ENCODE data around the gene TMEM235. TPM values are rescaled to one million over a fixed set of nuclear protein-coding genes. Genes with fewer than 3 reads are reported as not detected.
A peak's percentile ranks its signal among the peaks of the same experiment; 100 is the strongest.

The TMEM235 gene
- not detected in 2 replicates for total RNA-seq (2014; rRNA removed; shearing (Covaris generic))
- not detected in 2 replicates for polyA plus RNA-seq (2016; fragmentation: Nextera tagmentation; extraction: Ambion mirVana)
- long read RNA-seq = 0 reads

GRCh38 chr17:78230996-78231935, at the start of gene TMEM235:
Gene TMEM235, plus strand, starts transcription at chr17:78231631. Its CDS starts 393 bp downstream, at chr17:78232024.
- H3K4me3 ChIP-seq = peak within 1 kb of the TSS; percentile 76
- H3K27ac ChIP-seq (ENCODE audit: low read depth) = no peak within 1 kb of the TSS
- H3K4me2 ChIP-seq = peak within 1 kb of the TSS; percentile 90
- Mint-ChIP-seq H3K4me1 (peaks cover 3% of the 10 kb centered on the region), H3K9me3 (no peaks in the 10 kb centered on the region), H3K27me3 (ENCODE audit: insufficient read depth, low read depth, poor library complexity) (peaks cover 24% of the 10 kb centered on the region), H3K27ac (no peak within 1 kb of the TSS), H3K4me3 (peak within 1 kb of the TSS; percentile 76), H3K36me3 (ENCODE audit: low read depth) (no peaks in the 10 kb centered on the region)
- H3K4me1 ChIP-seq (ENCODE audit: insufficient read depth) = no peaks in the 10 kb centered on the region
- TF ChIP-seq CTCF (conservative IDR thresholded peaks at IDR 0.05; ENCODE audit: low read depth in 2 of 2) = no peak
- TF ChIP-seq ETS1 (IDR thresholded peaks at IDR 0.05) = no peak
- TF ChIP-seq POLR2AphosphoS5 (IDR thresholded peaks at IDR 0.05; ENCODE audit: low read depth) = no peak
- TF ChIP-seq STAT1 (IDR thresholded peaks at IDR 0.05; ENCODE audit: unreplicated experiment) = no peak
- TF ChIP-seq CREB1 (CRISPR knock-in tag; IDR thresholded peaks at IDR 0.05; ENCODE audit: low read depth) = no peak
- TF ChIP-seq ZNF114 (CRISPR knock-in tag; IDR thresholded peaks at IDR 0.05) = no peak
- no peak for TF ChIP-seq NANOG (IDR thresholded peaks at IDR 0.05; ENCODE audit: borderline replicate concordance)
- no peaks in the 10 kb centered on the region for H3K79me2 ChIP-seq (replicated peaks; ENCODE audit: insufficient read depth)
- H3K27me3 ChIP-seq (ENCODE audit: insufficient read depth) = peaks cover 26% of the 10 kb centered on the region
- peak within 1 kb of the TSS; percentile 95 for H2AFZ ChIP-seq
- peak; percentile 26 for ATAC-seq
- H3K9me2 ChIP-seq (ENCODE audit: insufficient read depth) = no peaks in the 10 kb centered on the region
- H4K20me1 ChIP-seq (replicated peaks; ENCODE audit: insufficient read depth) = no peaks in the 10 kb centered on the region
- H3K36me3 ChIP-seq (ENCODE audit: insufficient read depth) = no peaks in the 10 kb centered on the region
- peak; percentile 49 for DNase-seq (ENCODE audit: low spot score)
- H3F3A ChIP-seq (replicated peaks; ENCODE audit: low read depth) = peaks cover under 1% of the 10 kb centered on the region; the same call in 1 of the 2 replicates

- H3K4me3 ChIP-seq = no peak overlapping the region
- H3K4me2 ChIP-seq = no peak overlapping the region
- peaks cover 9% of the 10 kb centered on the region; the same call in 1 of the 2 replicates for H3K4me1 ChIP-seq (ENCODE audit: insufficient read depth)
- H4K20me1 ChIP-seq (replicated peaks; ENCODE audit: insufficient read depth) = peaks cover 26% of the 10 kb centered on the region
- Mint-ChIP-seq H3K27me3 (ENCODE audit: insufficient read depth, low read depth, poor library complexity) (peaks cover 7% of the 10 kb centered on the region), H3K36me3 (ENCODE audit: low read depth) (peaks cover 74% of the 10 kb centered on the region), H3K9me3 (no peaks in the 10 kb centered on the region; the same call in 2 of the 3 replicates), H3K27ac (no peak overlapping the region), H3K4me1 (peaks cover 15% of the 10 kb centered on the region), H3K4me3 (no peak overlapping the region)
- H3K27ac ChIP-seq (ENCODE audit: low read depth) = no peak overlapping the region
- peaks cover 46% of the 10 kb centered on the region for H3K36me3 ChIP-seq (ENCODE audit: insufficient read depth)
- DNase-seq (ENCODE audit: low spot score) (no peak), ATAC-seq (no peak)
- H3K27me3 ChIP-seq (ENCODE audit: insufficient read depth) = no peaks in the 10 kb centered on the region
- no peak overlapping the region for H2AFZ ChIP-seq
- 0 out of 2 replicates have a peak, but pooled peaks cover 4% of the 10 kb centered on the region for H3K9me2 ChIP-seq (ENCODE audit: insufficient read depth)
- H3K79me2 ChIP-seq (replicated peaks; ENCODE audit: insufficient read depth) = peaks cover 27% of the 10 kb centered on the region
- 0 out of 2 replicates have a peak, but pooled peaks cover 7% of the 10 kb centered on the region for H3F3A ChIP-seq (replicated peaks; ENCODE audit: low read depth)
- no peak for TF ChIP-seq CTCF (conservative IDR thresholded peaks at IDR 0.05; ENCODE audit: low read depth in 2 of 2)
- TF ChIP-seq ZNF114 (CRISPR knock-in tag; IDR thresholded peaks at IDR 0.05) = no peak
- TF ChIP-seq STAT1 (IDR thresholded peaks at IDR 0.05; ENCODE audit: unreplicated experiment) = no peak
These were observed 48.9 kb upstream of the TMEM235 start for GRCh38 chr17:78182504-78182903.
